ENCODE data around the gene FAR2. TPM values are rescaled to one million over a fixed set of nuclear protein-coding genes. Genes with fewer than 3 reads are reported as not detected.
A peak's percentile ranks its signal among the peaks of the same experiment; 100 is the strongest.

FAR2 gene
- total RNA-seq, 6 donors from 2014 or later: 6.0 to 25.7 (median 15.9) TPM

GRCh38 chr12:29226616-29227015, 77.5 kb downstream of the FAR2 start:
- Histone ChIP-seq H3K27ac (no peak overlapping the region), H3K4me1 (no peaks in the 10 kb centered on the region), H3K9me3 (no peaks in the 10 kb centered on the region), H3K27me3 (no peaks in the 10 kb centered on the region), H3K36me3 (no peaks in the 10 kb centered on the region), H3K4me3 (no peak overlapping the region)
- ATAC-seq (ENCODE audit: low FRiP score in 2 of 2): no peak
- no peak for TF ChIP-seq POLR2AphosphoS5 (IDR thresholded peaks at IDR 0.05)
- no peak for TF ChIP-seq CTCF (IDR thresholded peaks at IDR 0.05)
- TF ChIP-seq EP300 (IDR thresholded peaks at IDR 0.05): no peak
- TF ChIP-seq POLR2A (IDR thresholded peaks at IDR 0.05): no peak
- no peak for DNase-seq

GRCh38 chr12:29228474-29229157, 79.5 kb downstream of the FAR2 start:
- WGBS, 2 donors: 59 to 72% methylated on average over 9 of the region's 9 CpGs
- H3K9me3 ChIP-seq: no peaks in the 10 kb centered on the region
- TF ChIP-seq EP300 (IDR thresholded peaks at IDR 0.05) (no peak), CTCF (IDR thresholded peaks at IDR 0.05) (no peak), POLR2A (IDR thresholded peaks at IDR 0.05) (no peak), POLR2AphosphoS5 (IDR thresholded peaks at IDR 0.05) (no peak)

GRCh38 chr12:29229158-29229505, 80.1 kb downstream of the FAR2 start:
- no peaks in the 10 kb centered on the region for H3K36me3 ChIP-seq
- DNase-seq: no peak
- 88 to 90% methylated on average over 2 of the region's 2 CpGs for WGBS, 2 donors
- no peaks in the 10 kb centered on the region for H3K27me3 ChIP-seq
- H3K9me3 ChIP-seq: no peaks in the 10 kb centered on the region
- H3K4me3 ChIP-seq: no peak overlapping the region
- H3K4me1 ChIP-seq: no peaks in the 10 kb centered on the region
- H3K27ac ChIP-seq: no peak overlapping the region
- no peak for TF ChIP-seq POLR2A (IDR thresholded peaks at IDR 0.05)
- TF ChIP-seq CTCF (IDR thresholded peaks at IDR 0.05): no peak
- TF ChIP-seq POLR2AphosphoS5 (IDR thresholded peaks at IDR 0.05): no peak
- TF ChIP-seq EP300 (IDR thresholded peaks at IDR 0.05): no peak
- ATAC-seq (ENCODE audit: low FRiP score in 2 of 2): no peak

More at GRCh38 chr12:29228474-29229157, 79.5 kb downstream of the FAR2 start:
- no peak for ATAC-seq (ENCODE audit: low FRiP score in 2 of 2)
- no peak overlapping the region for H3K4me3 ChIP-seq
- H3K27ac ChIP-seq: no peak overlapping the region
- DNase-seq: no peak
- H3K27me3 ChIP-seq: no peaks in the 10 kb centered on the region
- no peaks in the 10 kb centered on the region for H3K36me3 ChIP-seq
- H3K4me1 ChIP-seq: no peaks in the 10 kb centered on the region

- H3K27ac ChIP-seq: no peak overlapping the region
- H3K9me3 ChIP-seq: no peaks in the 10 kb centered on the region
- H3K36me3 ChIP-seq: no peaks in the 10 kb centered on the region
- H3K27me3 ChIP-seq: no peaks in the 10 kb centered on the region
- no peak overlapping the region for H3K4me3 ChIP-seq
- DNase-seq (no peak), ATAC-seq (ENCODE audit: low FRiP score in 2 of 2) (peak in 1 of 2 donors; percentile 22)
- WGBS, 2 donors: 74 to 84% methylated on average over 3 of the region's 3 CpGs
- no peak for TF ChIP-seq POLR2A (IDR thresholded peaks at IDR 0.05)
- no peak for TF ChIP-seq POLR2AphosphoS5 (IDR thresholded peaks at IDR 0.05)
- no peak for TF ChIP-seq CTCF (IDR thresholded peaks at IDR 0.05)
- no peak for TF ChIP-seq EP300 (IDR thresholded peaks at IDR 0.05)
- H3K4me1 ChIP-seq: no peaks in the 10 kb centered on the region
Observed at GRCh38 chr12:29229937-29230336, 80.9 kb downstream of the FAR2 start.

All from upper lobe of left lung (tissue), 6 donors.